ENCODE results near the gene IMPA2.

DNA sequence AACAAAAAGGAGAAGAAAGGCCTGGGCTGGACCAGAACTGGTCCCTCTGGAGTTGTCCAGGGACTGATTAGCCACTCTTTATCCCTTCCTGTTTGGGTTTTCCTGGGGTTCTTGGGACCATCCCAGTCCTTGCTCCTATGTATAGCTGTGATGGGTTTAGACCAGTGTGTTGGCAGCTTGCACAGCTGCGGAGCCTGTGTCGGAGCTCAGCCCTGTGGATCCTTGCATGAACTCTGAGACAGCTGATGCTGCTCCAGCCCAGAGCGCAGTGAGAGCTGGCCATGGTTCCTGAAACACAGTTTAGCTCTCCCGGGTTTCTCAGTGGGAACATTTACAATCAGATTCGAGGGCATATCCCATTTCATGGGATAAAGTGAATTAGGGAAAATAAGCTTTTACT lies 16.9 kb downstream of the IMPA2 start:
- no peak for TF ChIP-seq POLR2AphosphoS5 (IDR thresholded peaks at IDR 0.05; ENCODE audit: low read depth, low read length)
- TF ChIP-seq, protein P1, sequence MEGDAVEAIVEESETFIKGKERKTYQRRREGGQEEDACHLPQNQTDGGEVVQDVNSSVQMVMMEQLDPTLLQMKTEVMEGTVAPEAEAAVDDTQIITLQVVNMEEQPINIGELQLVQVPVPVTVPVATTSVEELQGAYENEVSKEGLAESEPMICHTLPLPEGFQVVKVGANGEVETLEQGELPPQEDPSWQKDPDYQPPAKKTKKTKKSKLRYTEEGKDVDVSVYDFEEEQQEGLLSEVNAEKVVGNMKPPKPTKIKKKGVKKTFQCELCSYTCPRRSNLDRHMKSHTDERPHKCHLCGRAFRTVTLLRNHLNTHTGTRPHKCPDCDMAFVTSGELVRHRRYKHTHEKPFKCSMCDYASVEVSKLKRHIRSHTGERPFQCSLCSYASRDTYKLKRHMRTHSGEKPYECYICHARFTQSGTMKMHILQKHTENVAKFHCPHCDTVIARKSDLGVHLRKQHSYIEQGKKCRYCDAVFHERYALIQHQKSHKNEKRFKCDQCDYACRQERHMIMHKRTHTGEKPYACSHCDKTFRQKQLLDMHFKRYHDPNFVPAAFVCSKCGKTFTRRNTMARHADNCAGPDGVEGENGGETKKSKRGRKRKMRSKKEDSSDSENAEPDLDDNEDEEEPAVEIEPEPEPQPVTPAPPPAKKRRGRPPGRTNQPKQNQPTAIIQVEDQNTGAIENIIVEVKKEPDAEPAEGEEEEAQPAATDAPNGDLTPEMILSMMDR (IDR thresholded peaks at IDR 0.05), result no peak
